Sciatic nerve (tissue), 2 donors: ENCODE results near the gene NECTIN4. TPM values are rescaled to one million over a fixed set of nuclear protein-coding genes. Genes with fewer than 3 reads are reported as not detected.

Source experiments
- ATAC-seq: fragments of 200-7000 bp; cut with Tn5 transposase; one replicate; pipeline ENCODE4 v1.9.1; 2020; ENCODE audit warnings: mild to moderate bottlenecking, moderate library complexity
- DNase-seq: peaks from one replicate; pipeline ENCODE4 v3.0.0-alpha.2; 2020; ENCODE audit warnings: low spot score
- intact Hi-C: fragments of 100-400 bp; cut with DNase I; formaldehyde crosslinking; loops from one replicate; pipeline ENCODE4 v1.14.2; 2022
- total RNA-seq: library from RNA; stranded (reverse); fragmentation: NEBNext Ultra II Directional; extraction: Animal tissue kit (Norgen Biotek cat#: 25700); gene quantifications from one replicate; pipeline ENCODE4 v1.2.1, GENCODE V29; 2021
- donor health status: DM: no; HTN: no; CAD: no.
- donor health status: DM: no; HTN: no; CAD: no.

Gene NECTIN4
- total RNA-seq, 1 donor from 2014 or later: 0.09 TPM

DNA sequence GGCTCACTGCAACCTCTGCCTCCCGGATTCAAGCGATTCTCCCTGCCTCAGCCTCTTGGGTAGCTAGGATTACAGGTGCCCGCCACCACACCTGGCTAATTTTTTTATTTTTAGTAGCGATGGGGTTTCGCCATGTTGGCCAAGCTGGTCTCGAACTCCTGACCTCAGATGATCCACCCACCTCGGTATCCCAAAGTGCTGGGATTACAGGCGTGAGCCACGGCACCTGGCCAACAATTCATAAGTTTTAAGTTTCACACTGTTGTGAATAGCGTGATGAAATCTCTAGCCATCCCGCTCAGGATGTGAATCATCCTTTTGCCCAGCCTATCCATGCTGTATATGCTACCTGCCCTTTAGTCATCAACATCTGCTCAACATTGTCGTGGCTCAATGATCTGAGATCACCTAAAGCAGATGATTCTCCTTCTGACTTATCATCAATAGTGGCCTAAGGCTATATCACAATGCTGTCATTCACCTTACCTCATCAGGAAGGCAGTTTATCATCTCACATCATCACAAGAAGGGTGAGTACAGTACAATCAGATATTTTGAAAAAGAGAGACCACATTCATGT is 25.9 kb upstream of the NECTIN4 start:
- no peak for DNase-seq
- intact Hi-C loops: no loop called here
- ATAC-seq: no peak

DNA sequence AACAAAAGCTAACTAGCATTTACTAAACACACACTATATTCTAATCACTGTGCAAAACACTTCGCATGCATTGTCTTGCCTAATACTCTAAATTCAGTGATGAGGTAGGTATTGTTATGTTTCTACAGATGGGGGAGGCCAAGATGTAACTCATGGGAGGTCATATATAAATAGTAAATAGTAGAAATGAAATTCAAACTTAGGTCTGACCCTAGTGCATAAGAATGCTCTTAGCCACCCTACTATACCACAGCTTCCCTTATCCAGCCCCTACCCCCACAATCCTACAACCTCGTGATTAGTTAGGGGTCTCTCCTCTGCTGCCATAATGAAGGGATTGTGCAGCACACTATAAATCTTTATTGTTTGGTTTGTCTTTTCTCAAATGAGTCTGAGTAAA is 25.2 kb upstream of the NECTIN4 start:
- ATAC-seq: no peak
- intact Hi-C loops: no loop called here
- no peak for DNase-seq

DNA sequence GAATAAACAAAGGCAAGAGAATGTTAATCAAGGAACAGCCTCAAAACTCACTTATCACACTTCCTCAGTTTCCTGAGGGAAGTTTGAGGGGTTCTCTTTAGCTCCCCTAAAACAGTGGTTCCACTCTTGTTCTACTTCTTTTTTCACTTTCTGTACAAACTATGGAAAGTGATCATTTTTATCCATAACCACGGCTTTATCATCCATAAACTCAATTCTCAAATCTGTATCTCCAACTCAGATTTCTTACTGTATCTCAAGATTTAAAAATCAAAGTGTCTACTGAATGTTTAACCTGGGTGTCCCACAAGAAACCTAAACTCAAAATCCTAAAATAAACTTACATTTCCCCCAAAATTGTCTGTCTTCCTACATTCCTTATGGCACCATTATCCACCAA is 24.6 kb upstream of the NECTIN4 start:
- ATAC-seq (no peak), DNase-seq (no peak)
- intact Hi-C loops: no loop called here

DNA sequence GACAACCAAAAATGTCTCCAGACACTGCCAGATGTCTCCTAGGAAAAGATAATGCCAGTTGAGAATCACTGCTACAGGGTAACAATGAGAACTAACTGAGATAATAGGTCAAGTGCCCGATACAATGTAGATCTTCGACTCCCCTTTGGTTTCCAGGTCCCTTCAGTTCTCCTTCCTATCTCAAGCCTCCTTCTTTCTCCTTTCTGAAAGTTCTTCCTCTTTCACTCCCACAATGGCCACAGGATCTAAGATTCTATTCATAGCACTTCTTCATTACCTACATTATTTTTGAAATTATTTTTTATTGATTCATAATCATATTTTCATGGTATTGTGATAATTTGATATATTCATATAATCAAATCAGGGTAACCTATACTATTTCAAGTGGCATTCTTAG is 22.2 kb upstream of the NECTIN4 start:
- DNase-seq: no peak
- intact Hi-C loops: no loop called here
- ATAC-seq: no peak

DNA sequence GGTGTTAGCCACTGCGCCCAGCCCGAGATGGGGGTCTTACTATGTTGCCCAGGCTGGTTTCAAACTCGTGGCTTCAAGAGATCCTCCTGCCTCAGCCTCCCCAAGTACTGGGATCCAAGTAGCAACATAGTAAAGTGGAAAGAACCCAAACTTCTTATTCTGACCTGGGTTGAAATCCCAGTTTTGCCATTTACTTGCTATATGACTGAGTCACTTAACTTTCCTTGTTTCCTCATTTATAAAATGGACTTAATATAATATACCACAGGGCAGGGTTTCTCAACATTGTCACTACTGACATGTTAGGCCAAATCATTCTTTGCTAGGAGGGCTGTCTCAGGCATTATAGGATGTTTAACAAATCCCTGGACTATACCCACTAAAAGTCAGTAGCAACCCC is 21.8 kb upstream of the NECTIN4 start:
- ATAC-seq: no peak
- no peak for DNase-seq
- intact Hi-C loops: no loop called here

DNA sequence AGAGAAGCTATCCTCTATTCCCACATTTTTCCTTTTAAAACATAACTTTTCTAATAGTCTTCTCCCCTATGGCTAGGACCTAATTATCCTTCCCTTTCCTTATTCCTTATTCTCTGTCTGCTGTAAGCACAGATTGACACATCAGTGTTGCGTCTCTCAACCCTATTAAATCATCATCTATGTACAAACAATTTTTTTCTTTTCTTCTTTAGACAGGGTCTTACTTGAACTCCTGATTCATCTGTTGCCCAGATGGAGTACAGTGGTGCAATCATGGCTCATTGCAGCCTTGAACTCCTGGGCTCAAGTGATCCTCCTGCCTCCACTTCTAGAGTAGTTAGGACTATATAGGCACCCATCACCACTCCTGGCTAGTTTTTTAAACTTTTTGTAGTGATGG is 17.1 kb upstream of the NECTIN4 start:
- intact Hi-C loops: no loop called here
- DNase-seq: no peak
- no peak for ATAC-seq

DNA sequence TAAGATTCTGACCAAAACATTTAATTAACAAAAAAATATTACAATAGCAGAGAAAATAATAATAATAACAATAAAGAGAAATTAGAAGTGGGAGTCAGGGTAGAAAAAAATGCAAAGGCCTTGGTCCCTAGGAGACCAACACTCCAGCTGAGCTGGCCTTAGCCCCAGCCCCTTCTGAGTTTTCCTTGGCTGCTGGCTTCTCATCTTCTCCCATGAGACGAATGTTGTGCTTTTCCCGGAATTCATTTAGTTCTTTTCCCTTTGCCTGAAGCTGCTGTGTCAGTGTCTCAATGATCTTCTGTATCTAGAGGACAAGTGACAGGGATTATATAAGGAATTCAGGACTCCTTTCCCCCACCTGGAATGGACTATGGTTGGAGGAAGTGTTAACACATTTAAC is 11.2 kb upstream of the NECTIN4 start:
- intact Hi-C loops: no loop called here
- ATAC-seq: no peak
- peak; percentile 45 for DNase-seq

DNA sequence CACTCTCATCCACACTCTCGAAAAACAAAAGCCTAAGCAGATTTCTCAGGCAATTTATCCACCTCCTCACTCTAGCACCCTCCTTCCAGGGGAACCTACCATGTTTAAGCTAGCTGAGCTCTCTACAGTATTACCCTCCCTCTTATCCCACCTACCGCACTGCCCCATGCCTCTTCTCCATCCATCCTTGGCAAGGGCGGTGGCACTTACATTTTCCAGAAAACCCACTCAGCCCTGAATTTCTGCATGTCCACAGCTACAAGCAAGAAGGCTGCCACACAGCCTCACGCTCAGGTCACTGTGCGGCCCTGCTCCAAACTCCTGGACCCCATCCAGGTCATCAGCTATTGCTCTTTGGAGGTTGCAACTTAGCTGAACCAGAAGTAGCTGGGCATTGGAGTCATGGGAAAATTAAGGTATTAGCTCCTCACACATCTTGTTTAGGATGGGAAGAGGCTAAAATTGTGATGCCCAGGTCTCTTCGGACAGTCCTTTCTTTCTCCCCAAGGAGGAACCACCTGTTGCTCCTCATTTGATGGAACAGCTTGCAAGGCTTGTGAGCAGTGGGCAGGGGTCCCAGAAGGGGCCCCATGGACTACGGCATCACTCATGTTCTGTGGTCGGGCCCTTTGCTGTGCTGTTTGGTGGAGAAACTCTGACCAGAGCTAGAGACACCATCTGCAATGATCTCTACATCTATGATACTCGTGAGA is 9.9 kb upstream of the NECTIN4 start:
- intact Hi-C loops: loop anchor here (10.0 kb wide), 1 partner anchor 104 kb away; no protein-coding TSS in a partner anchor
- no peak for ATAC-seq
- peak; percentile 53 for DNase-seq

DNA sequence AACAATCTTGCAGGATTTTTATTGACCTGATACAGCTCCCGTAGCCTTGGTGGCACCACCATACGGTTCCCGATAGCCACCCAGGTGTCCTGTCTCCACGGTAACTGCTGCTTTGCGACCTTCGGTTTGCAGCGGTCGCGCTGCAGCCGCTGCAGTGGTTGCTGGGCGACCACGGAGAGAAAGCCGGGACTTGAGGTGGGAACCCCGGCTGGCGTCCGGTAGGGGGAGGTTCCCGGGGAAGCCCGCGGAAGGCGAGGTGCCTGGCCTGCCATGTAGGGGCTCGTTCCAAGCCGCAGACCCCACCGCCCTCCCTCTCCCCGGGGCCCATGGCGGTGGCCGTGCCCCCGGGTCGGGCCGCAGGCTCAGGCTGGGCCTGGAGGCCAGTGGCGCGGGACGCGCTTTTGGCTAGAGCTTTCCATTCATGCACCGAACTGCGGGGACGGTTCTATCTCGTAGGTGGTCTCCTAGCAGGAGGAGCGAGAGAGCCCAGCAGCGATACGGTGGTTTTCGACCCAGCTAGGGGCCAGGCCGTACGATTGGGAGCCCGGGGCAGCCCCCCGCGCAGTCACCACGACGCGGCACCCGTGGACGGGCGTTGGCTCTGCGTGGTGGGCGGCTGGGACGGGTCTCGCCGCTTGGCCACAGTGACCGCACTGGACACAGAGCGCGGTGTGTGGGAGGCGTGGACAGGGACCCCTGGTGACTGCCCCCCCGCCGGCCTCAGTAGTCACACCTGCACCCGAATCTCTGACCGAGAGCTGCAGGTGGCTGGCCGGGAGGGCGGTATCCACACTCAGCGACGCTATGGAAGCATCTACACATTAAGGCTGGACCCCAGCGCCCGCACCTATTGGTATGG is 9.1 kb upstream of the NECTIN4 start, which contains the start of gene KLHDC9:
KLHDC9 (plus strand) TSS at position 152 of the 859 bp plus-strand sequence; CDS start at position 327, 175 bp downstream.
- intact Hi-C loops: loop anchor here (10.0 kb wide), 1 partner anchor 104 kb away; no protein-coding TSS in a partner anchor
- DNase-seq (peak; percentile 84), ATAC-seq (peak; percentile 89)

DNA sequence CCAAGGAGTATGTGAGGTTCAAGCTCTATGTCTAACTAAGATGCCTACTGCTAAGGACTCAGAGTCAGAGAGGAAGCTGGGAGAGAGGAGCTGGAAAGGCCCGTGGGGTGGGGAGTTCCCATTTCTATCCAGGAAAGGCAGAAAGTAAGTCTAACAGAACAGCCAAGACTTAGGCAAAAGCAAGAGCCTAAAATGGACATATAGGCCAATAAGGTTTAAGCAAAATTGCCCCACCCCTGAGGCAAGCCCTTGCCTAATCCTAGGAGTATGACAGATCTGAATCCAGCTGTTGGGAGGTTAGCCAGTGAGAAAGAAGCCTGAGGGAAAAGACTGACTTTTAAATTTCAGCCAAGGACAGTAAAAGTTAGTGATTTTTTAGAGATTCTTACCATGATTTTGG is 7.2 kb upstream of the NECTIN4 start:
- intact Hi-C loops: loop anchor here (10.0 kb wide), 1 partner anchor 102 kb away; no protein-coding TSS in a partner anchor
- DNase-seq: peak; percentile 54
- peak; percentile 74 for ATAC-seq

DNA sequence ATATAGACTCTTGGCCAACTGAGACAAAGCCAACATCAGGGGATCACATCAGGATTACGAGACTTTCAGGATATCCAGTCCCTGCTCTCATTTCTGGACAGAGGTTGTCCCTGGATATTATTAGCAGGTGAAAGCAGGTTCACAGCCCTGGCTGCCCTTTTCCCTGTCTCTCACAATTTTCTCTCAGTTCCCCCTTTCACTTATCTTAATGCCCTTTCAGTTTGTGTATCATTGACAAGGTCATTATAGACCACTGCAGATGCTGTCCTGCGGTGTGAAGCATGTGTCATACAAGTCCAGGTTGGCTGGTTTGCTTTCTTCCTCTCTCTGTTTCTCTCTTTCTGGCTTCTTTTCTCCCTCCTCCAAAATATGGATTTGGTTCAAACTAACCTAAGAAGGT is 6.7 kb upstream of the NECTIN4 start:
- no peak for ATAC-seq
- intact Hi-C loops: loop anchor here (10.0 kb wide), 1 partner anchor 101 kb away; no protein-coding TSS in a partner anchor
- no peak for DNase-seq

DNA sequence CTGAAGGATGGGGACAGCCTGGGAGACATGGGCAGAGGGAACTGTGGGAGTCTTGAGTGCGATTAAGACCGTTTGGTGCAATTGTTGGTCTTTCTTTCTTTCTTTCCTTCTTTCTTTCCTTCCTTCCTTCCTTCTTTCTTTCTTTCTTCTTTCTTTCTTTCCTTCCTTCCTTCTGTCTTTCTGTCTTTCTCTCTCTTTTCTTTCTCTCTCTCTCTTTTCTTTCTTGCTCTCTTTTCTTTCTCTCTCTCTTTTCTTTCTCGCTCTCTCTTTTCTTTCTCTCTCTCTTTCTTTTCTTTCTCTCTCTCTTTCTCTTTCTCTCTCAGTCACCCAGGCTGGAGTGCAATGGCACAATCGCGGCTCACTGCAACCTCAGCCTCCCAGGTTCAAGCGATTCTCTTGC is 5.9 kb upstream of the NECTIN4 start:
- intact Hi-C loops: loop anchor here (10.0 kb wide), 1 partner anchor 100 kb away; no protein-coding TSS in a partner anchor
- no peak for DNase-seq
- ATAC-seq: no peak

DNA sequence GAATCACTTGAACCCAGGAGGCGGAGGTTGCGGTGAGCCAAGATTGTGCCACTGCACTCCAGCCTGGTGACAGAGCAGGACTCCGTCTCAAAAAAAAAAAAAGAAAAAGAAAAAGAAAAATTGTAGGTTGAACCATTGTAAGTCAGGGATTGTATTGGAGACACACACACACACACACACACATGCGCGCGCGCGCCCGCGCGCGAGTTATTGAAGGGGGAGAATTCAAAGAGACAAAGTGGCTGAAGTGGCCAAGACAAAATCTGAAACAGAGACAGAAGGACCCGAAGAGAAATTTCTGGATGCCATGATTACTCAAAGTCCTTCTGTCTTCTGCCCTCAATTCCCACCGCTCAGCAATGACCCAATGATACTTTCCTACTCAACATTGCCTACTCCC is 5.1 kb upstream of the NECTIN4 start:
- ATAC-seq (no peak), DNase-seq (no peak)
- intact Hi-C loops: loop anchor here (10.0 kb wide), 1 partner anchor 100 kb away; no protein-coding TSS in a partner anchor

DNA sequence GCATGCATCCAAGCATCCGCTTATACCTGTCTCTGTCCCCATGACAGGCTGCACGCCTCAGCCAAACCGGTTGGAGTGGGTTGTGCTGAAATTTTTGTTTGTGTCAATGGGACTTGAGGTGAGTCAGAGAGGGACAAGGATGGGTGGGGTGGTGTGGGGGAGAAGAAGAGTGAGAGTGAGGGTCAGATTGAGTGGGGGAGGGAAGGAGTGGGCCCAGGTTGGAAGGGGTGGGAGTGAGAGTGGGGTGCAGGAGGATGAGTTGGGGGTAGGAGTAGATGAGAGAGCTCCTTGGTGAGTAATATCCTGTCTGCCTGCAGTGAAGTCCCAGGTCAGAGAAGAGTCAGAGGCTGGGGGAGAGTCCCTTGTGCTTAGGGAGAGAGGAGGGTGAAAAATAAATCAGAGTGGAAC is 3.3 kb upstream of the NECTIN4 start:
- ATAC-seq (no peak), DNase-seq (no peak)
- intact Hi-C loops: loop anchor here (10.0 kb wide), 1 partner anchor 98 kb away; no protein-coding TSS in a partner anchor

DNA sequence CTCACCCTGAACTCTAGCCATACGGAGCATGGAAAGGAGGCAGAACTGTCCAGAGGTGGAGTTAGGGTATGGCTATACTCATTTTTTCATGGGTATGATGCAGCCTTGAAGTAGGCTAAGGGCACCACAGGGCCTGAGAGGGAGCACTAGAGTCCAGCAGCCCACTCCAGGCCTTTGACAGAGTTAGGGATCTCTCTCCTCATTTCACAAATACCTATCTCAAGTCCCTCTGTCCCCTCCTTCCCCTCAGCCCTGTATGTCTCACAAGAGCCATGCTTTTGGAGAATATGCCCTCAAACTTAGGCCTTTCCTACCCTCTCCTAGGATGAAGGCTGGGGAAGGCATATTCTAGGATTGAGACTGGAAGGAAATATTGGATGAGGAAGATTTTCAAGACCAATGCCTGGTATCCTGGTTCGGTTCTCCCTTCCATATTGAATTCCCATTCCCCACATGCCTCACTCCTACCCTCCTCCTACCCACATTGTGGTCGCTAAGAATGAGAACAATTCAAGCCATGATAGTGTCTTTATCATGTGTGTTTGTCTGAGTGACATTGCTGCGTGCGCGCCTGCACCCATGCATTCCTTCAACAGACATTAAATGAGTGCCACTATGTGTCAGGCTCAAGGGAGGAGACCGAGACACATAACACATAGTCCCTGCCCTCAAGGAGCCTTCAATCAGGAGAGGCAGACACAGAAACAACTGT is 2.6 kb upstream of the NECTIN4 start:
- no peak for ATAC-seq
- intact Hi-C loops: loop anchor here (10.0 kb wide), 1 partner anchor 97 kb away; no protein-coding TSS in a partner anchor
- no peak for DNase-seq

DNA sequence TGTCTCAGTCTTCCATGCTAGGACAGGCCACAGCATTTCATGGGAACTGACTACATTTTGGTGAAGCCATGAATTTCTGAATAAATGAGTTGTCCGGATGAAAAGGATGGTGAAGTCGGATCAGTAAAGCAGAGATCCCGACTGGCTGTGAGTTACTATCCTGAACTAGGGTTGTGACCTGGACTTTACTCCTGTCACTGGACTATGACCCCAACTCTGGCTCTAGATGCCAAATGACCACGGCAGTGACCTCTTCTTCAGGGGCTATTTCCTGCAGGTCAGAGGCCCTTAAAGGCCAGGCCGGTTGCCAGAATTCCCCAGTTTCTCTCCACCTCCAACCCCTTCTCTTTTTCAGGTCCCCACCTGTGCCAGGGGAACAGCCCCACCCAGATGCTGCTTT is 1.7 kb upstream of the NECTIN4 start:
- DNase-seq: no peak
- ATAC-seq: no peak
- intact Hi-C loops: loop anchor here (10.0 kb wide), 1 partner anchor 96 kb away; no protein-coding TSS in a partner anchor

DNA sequence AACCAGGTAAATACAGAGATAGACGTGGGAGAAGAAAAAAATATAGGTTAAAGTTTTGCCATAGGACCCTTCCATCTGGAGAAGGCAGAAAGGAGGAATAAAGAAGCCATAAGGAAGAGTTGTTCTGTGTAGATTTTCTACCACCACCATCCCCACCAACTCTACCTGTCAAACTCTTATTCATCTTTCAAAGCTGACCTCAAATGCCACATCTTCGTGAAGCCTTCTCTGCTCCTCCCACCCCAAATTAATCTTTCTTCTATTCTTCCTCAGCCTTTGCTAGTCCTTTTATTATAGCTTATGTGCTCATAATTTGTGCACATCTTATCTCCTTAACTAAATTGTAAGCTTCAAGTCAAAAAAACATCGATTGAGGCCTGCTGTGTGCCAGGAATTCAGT is 1.3 kb upstream of the NECTIN4 start:
- DNase-seq: no peak
- intact Hi-C loops: loop anchor here (10.0 kb wide), 1 partner anchor 96 kb away; no protein-coding TSS in a partner anchor
- no peak for ATAC-seq

DNA sequence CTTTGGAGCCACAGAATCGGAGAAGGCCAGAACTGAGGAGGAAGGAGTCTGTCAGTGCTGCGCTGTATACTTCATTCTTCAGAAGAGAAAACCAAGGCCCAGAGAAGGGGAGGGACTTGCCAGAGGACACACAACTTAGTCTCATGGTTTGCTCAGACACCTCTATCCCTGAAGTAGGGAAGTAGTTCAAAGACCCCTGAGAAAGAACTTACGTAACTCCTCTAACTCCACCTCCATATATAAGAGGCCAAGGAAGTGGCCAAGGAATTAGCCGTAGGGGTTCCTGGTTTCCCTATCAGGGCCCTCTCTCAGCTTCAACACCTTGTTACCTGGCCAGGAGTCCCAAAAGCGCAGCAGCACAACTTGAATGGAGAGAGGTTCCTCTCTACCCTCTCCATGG is 580 bp upstream of the NECTIN4 start:
- intact Hi-C loops: loop anchor here (10.0 kb wide), 1 partner anchor 95 kb away; no protein-coding TSS in a partner anchor
- DNase-seq: no peak
- ATAC-seq: no peak
